K562 (cell line): ENCODE data around the gene FGGY. TPM values are rescaled to one million over a fixed set of nuclear protein-coding genes. Genes with fewer than 3 reads are reported as not detected.

Experiments used
- ATAC-seq: fragments of 200-7000 bp; cut with Tn5 transposase; 3 replicates; pipeline ENCODE4 v1.9.1; 2020; ENCODE audit warnings: moderate library complexity
- BruUV-seq: library from RNA; stranded (reverse); fragments of 400-500 nt; replicated peaks from 2 replicates; lab custom pipeline; 2021; lab: Mats Ljungman, UMichigan
- CTCF ChIA-PET: fragments of 300-600 bp; formaldehyde crosslinking; extraction: SDS; loops from one replicate; lab custom pipeline; 2021; ENCODE audit warnings: low intra/inter-chr PET ratio; lab: Yijun Ruan, JAX
- POLR2A ChIA-PET: fragments of 300-600, 350-650 bp; sonication (Branson Sonifier 250); formaldehyde crosslinking; extraction: SDS; loops from one replicate; lab custom pipeline; 2021; ENCODE audit warnings: antibody characterized with exemption, inconsistent platforms; lab: Yijun Ruan, JAX
- DNase-seq, 4 experiments: peaks; one replicate each; pipeline versions ENCODE4 v3.0.0 to v3.0.0-alpha.2; 2011 to 2018; ENCODE audit warnings: low spot score in 3 of 4, mixed read lengths in 3 of 4; ENCODE audit errors: extremely low read depth in 1 of 4
- FAIRE-seq: peaks from 2 replicates; lab custom pipeline; 2011; peaks lifted over from hg19 to GRCh38; lab: Jason Lieb, UNC
- H2AFZ ChIP-seq: 2 replicates; pipeline ENCODE4 v1.6.0; 2011; ENCODE audit warnings: low read depth, low read length, control low read depth, inconsistent platforms
- H3K27ac ChIP-seq: fragments of 200-600 bp; 3 replicates; pipeline ENCODE4 v1.8.0; 2011; ENCODE audit warnings: low read depth, mild to moderate bottlenecking, control low read depth, inconsistent platforms, low read length, moderate library complexity, mixed read lengths; ENCODE audit errors: extremely low read depth
- H3K27me3 ChIP-seq, 2 experiments: fragments of 300-600 bp in 1 of 2; 2 replicates in 1 of 2; 3 replicates in 1 of 2; pipeline versions ENCODE4 v1.6.0 to v1.8.0; 2011; ENCODE audit warnings: inconsistent platforms in 2 of 2, low read length in 2 of 2, mild to moderate bottlenecking in 1 of 2, mixed read lengths in 1 of 2, moderate library complexity in 1 of 2; ENCODE audit not compliant: control insufficient read depth in 2 of 2, insufficient read depth in 2 of 2
- H3K36me3 ChIP-seq: fragments of 300-600 bp; 3 replicates; pipeline ENCODE4 v1.8.0; 2011; ENCODE audit warnings: mild to moderate bottlenecking, low read length, inconsistent platforms; ENCODE audit not compliant: control insufficient read depth, insufficient read depth
- H3K4me1 ChIP-seq, 2 experiments: fragments of 200-600 bp in 1 of 2; replicated peaks in 1 of 2; 2 replicates in 1 of 2; 3 replicates in 1 of 2; pipeline versions ENCODE4 v1.5.1 to v1.8.0; 2011; ENCODE audit warnings: inconsistent platforms in 2 of 2, low read length in 2 of 2, mild to moderate bottlenecking in 1 of 2, mixed read lengths in 1 of 2, moderate library complexity in 1 of 2; ENCODE audit not compliant: control insufficient read depth in 2 of 2, insufficient read depth in 2 of 2
- H3K4me2 ChIP-seq: 2 replicates; pipeline ENCODE4 v1.6.1; 2011; ENCODE audit warnings: low read length, control low read depth, inconsistent platforms, mixed read lengths; ENCODE audit not compliant: insufficient read depth
- H3K4me3 ChIP-seq: fragments of 200-600 bp; sonication (generic), shearing (Covaris generic); 2 replicates; pipeline ENCODE4 v1.5.1; 2016; ENCODE audit warnings: control low read depth, inconsistent platforms
- H3K79me2 ChIP-seq: fragments of 200-600 bp; 3 replicates; pipeline ENCODE4 v1.8.0; 2011; ENCODE audit warnings: low read length, inconsistent platforms; ENCODE audit not compliant: control insufficient read depth, insufficient read depth
- H3K9ac ChIP-seq, 2 experiments: 2 replicates each; pipeline versions ENCODE4 v1.6.0 to v1.6.1; 2011; ENCODE audit warnings: low read depth in 2 of 2, low read length in 2 of 2, control low read depth in 1 of 2, inconsistent platforms in 1 of 2, mild to moderate bottlenecking in 1 of 2, mixed read lengths in 1 of 2; ENCODE audit not compliant: insufficient read depth in 1 of 2
- H3K9me1 ChIP-seq: one replicate; pipeline ENCODE4 v1.6.0; 2011; ENCODE audit warnings: inconsistent platforms, mild to moderate bottlenecking, low read length, moderate library complexity; ENCODE audit not compliant: control insufficient read depth, insufficient read depth
- H3K9me3 ChIP-seq: replicated peaks from 2 replicates; pipeline ENCODE4 v1.5.1; 2011; ENCODE audit warnings: low read depth, low read length, inconsistent platforms; ENCODE audit not compliant: control insufficient read depth, insufficient read depth
- H4K20me1 ChIP-seq: replicated peaks from 2 replicates; pipeline ENCODE4 v1.6.1; 2011; ENCODE audit warnings: low read length, inconsistent platforms, mixed read lengths; ENCODE audit not compliant: control insufficient read depth, insufficient read depth
- CCAR2 ChIP-seq: fragments of 200-400 bp; formaldehyde crosslinking; IDR thresholded peaks from 2 replicates; pipeline ENCODE4 v1.6.1; 2017; ENCODE audit warnings: mild to moderate bottlenecking, low read depth, low read length
- CCNT2 ChIP-seq: IDR thresholded peaks from 2 replicates; pipeline ENCODE4 v1.6.1; 2011; ENCODE audit warnings: borderline replicate concordance, low read depth, mild to moderate bottlenecking, moderate library complexity, mixed read lengths, low read length; ENCODE audit not compliant: insufficient read length; ENCODE audit errors: extremely low read depth
- CREBBP ChIP-seq: IDR thresholded peaks from one replicate; pipeline ENCODE4 v1.6.1; 2012; ENCODE audit warnings: low read depth, mild to moderate bottlenecking, control low read depth, inconsistent platforms, low read length
- ELF2 ChIP-seq: fragments of 250-450 bp; sonication (Bioruptor Pico); IDR thresholded peaks from 2 replicates; pipeline ENCODE4 v1.5.0; 2021; ENCODE audit warnings: mild to moderate bottlenecking
- HNRNPH1 ChIP-seq: fragments of 200-400 bp; formaldehyde crosslinking; optimal IDR thresholded peaks from 2 replicates; pipeline ENCODE3; 2017; ENCODE audit warnings: low read depth, mild to moderate bottlenecking, low read length, moderate library complexity
- KLF6 ChIP-seq: fragments of 250-450 bp; sonication (Bioruptor Pico); IDR thresholded peaks from 2 replicates; pipeline ENCODE4 v1.4.0; 2020; ENCODE audit warnings: mild to moderate bottlenecking, moderate library complexity, borderline replicate concordance
- PCBP1 ChIP-seq: fragments of 200-400 bp; formaldehyde crosslinking; IDR thresholded peaks from 2 replicates; pipeline ENCODE4 v1.6.1; 2018; ENCODE audit warnings: mild to moderate bottlenecking, low read depth, low read length; ENCODE audit not compliant: poor library complexity, severe bottlenecking
- SETDB1 ChIP-seq: IDR thresholded peaks from one replicate; pipeline ENCODE4 v1.6.1; 2012; ENCODE audit warnings: low read length, control low read depth, inconsistent platforms
- ZNF444 ChIP-seq: fragments of 250-450 bp; sonication (Bioruptor Pico); IDR thresholded peaks from 2 replicates; pipeline ENCODE4 v1.4.0; 2020; ENCODE audit warnings: mild to moderate bottlenecking, moderate library complexity
- ZNF512 ChIP-seq: IDR thresholded peaks from 2 replicates; pipeline ENCODE4 v1.6.1; 2016; ENCODE audit warnings: missing genetic modification characterization, missing compliant biosample characterization
- WGBS: fragments of 100-300 bp; shearing (Covaris generic); methylation state at CpG from one replicate; pipeline ENCODE4 v1.1.6; 2016; ENCODE audit warnings: low coverage, mixed read lengths; ENCODE audit not compliant: insufficient coverage; ENCODE audit errors: missing lambda C conversion rate; 5-methylcytosine and 5-hydroxymethylcytosine counted together
- in situ Hi-C: fragments of 300-500 bp; cut with MboI; formaldehyde crosslinking; loops from 4 replicates; pipeline ENCODE4 v1.15.0; 2018; ENCODE audit warnings: inconsistent platforms, mixed read lengths
- intact Hi-C: fragments of 100-400 bp; cut with micrococcal nuclease; formaldehyde crosslinking; loops from 2 replicates; pipeline ENCODE4 v1.14.2; 2022
- polyA plus RNA-seq, 8 experiments: library from polyadenylated mRNA; depleted of rRNA in 4 of 8; stranded (reverse) in 5 of 8; unstranded in 3 of 8; fragments of >200 nt; fragmentation: Nextera tagmentation in 2 of 8; fragmentation: Illumina TruSeq in 1 of 8; extraction: Ambion mirVana in 2 of 8; extraction: Trizol in 1 of 8; gene quantifications; 2 replicates each; pipeline versions ENCODE4 v1.2.1 to v1.2.3, GENCODE V29; 2011 to 2014; ENCODE audit warnings: inconsistent platforms in 1 of 8, missing spikeins in 1 of 8
- total RNA-seq, 7 experiments: library from RNA; depleted of rRNA in 6 of 7; stranded (reverse); fragments of >200 nt in 6 of 7; fragmentation: Illumina TruSeq in 2 of 7; extraction: Trizol in 2 of 7; gene quantifications; 2 replicates each; pipeline versions ENCODE4 v1.2.1 to v1.2.3, GENCODE V29; 2011 to 2021; ENCODE audit warnings: low replicate concordance in 1 of 7
- TF ChIP-seq, protein P1 (sequence below): fragments of 250-450 bp; sonication (Bioruptor Pico); IDR thresholded peaks from 2 replicates; pipeline ENCODE4 v1.5.0; 2020; ENCODE audit warnings: mild to moderate bottlenecking

Gene FGGY
- total and polyA plus RNA-seq, 9 of the 15 experiments (the other 6 are each of a cell fraction or from before 2014, with no cell fraction given), result 9.7 to 19.2 (median 12.6) TPM

DNA sequence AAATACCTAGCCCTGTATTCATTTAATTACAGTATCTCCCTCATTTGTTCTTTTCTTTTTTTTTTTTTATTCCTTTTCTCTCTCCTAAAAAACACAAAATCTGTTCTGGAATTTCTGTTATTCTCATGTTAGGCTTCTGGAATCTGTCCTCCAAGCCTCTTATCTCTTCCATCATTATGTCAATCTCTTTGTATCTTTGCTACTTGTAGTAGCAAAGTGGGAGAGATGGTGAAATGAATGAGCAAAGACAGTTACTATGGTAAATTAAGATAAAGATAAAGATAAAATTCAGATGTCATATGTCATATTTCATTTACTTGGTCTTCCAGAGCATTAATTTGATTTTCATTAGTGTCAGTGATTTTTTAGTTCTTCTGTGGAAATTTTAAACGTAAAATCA is 155.1 kb downstream of the FGGY start:
- intact Hi-C loops (no loop called here), in situ Hi-C loops (no loop called here)
- Histone ChIP-seq H3K36me3 (no peaks in the 10 kb centered on the region), H3K4me1 (no peaks in the 10 kb centered on the region), H2AFZ (no peak overlapping the region), H3K79me2 (no peaks in the 10 kb centered on the region), H3K9me1 (no peaks in the 10 kb centered on the region), H3K27ac (no peak overlapping the region), H3K4me3 (no peak overlapping the region), H3K27me3 (no peaks in the 10 kb centered on the region), H3K9me3 (no peaks in the 10 kb centered on the region), H4K20me1 (no peaks in the 10 kb centered on the region), H3K4me2 (no peak overlapping the region), H3K9ac (no peak overlapping the region)
- WGBS, result 0% methylated on average over 1 of the region's 1 CpG
- CTCF ChIA-PET, result no interaction called here
- FAIRE-seq (no peak), ATAC-seq (no peak), DNase-seq (no peak)
- TF ChIP-seq CCNT2 (no peak), CCAR2 (no peak), PCBP1 (no peak), ZNF512 (tag) (no peak)
- BruUV-seq, result no TSS peak
- POLR2A ChIA-PET, result no interaction called here

DNA sequence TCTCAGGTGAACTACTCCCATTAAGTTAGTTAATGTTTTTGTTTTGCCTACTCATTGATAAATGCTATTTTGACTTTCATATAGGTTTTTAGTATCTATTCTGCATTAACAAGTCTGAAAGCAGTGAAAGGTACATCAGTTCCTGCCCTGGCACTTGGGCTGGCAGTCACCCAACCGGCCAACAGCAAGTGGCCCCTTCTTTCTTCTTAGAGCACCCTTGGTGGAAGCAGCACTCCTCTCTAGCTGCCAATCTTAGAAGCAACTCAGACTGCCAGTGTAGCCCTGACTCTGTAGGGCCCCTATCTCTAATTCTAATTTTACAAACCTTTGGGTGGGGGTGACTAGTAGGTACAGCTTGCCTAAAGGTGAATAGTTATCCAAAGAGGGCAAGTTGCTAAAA is 155.7 kb downstream of the FGGY start:
- H4K20me1 ChIP-seq, result no peaks in the 10 kb centered on the region
- H3K4me3 ChIP-seq, result no peak overlapping the region
- no peak overlapping the region for H3K27ac ChIP-seq
- no peaks in the 10 kb centered on the region for H3K36me3 ChIP-seq
- no peak overlapping the region for H3K4me2 ChIP-seq
- no peaks in the 10 kb centered on the region for H3K4me1 ChIP-seq
- FAIRE-seq (no peak), DNase-seq (no peak), ATAC-seq (no peak)
- no TSS peak for BruUV-seq
- no peaks in the 10 kb centered on the region for H3K9me1 ChIP-seq
- H2AFZ ChIP-seq, result no peak overlapping the region
- in situ Hi-C loops, result no loop called here
- WGBS, result 14% methylated on average over 1 of the region's 1 CpG
- intact Hi-C loops, result no loop called here
- ChIA-PET CTCF (no interaction called here), POLR2A (no interaction called here)
- H3K9me3 ChIP-seq, result no peaks in the 10 kb centered on the region
- H3K27me3 ChIP-seq, result no peaks in the 10 kb centered on the region
- H3K9ac ChIP-seq, result no peak overlapping the region
- H3K79me2 ChIP-seq, result no peaks in the 10 kb centered on the region
- TF ChIP-seq, protein P1, sequence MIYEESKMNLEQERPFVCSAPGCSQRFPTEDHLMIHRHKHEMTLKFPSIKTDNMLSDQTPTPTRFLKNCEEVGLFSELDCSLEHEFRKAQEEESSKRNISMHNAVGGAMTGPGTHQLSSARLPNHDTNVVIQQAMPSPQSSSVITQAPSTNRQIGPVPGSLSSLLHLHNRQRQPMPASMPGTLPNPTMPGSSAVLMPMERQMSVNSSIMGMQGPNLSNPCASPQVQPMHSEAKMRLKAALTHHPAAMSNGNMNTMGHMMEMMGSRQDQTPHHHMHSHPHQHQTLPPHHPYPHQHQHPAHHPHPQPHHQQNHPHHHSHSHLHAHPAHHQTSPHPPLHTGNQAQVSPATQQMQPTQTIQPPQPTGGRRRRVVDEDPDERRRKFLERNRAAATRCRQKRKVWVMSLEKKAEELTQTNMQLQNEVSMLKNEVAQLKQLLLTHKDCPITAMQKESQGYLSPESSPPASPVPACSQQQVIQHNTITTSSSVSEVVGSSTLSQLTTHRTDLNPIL (CRISPR knock-in tag), result no peak
- no peak for TF ChIP-seq HNRNPH1
- no peak for TF ChIP-seq CREBBP
- TF ChIP-seq ELF2, result no peak
- TF ChIP-seq SETDB1, result no peak
- no peak for TF ChIP-seq KLF6
- TF ChIP-seq ZNF444 (CRISPR knock-in tag), result no peak
